Naive thymus-derived CD4-positive, alpha-beta T cell (primary cell): ENCODE results near the gene ZBTB40. TPM values are rescaled to one million over a fixed set of nuclear protein-coding genes. Genes with fewer than 3 reads are reported as not detected.
A peak's percentile ranks its signal among the peaks of the same experiment; 100 is the strongest.

ENCODE experiments used
- ATAC-seq: fragments of 150-1000 bp; cut with Tn5 transposase; 2 replicates; pipeline ENCODE4 v1.10.0; 2021; ENCODE audit warnings: mild to moderate bottlenecking, moderate library complexity
- CTCF ChIA-PET: fragments of 350-600 bp; sonication (Branson Sonifier 250); formaldehyde crosslinking; loops from one replicate; lab custom pipeline; 2021; ENCODE audit warnings: antibody characterized with exemption; lab: Charles Lee
- POLR2A ChIA-PET: fragments of 350-600 bp; sonication (Branson Sonifier 250); formaldehyde crosslinking; loops from one replicate; lab custom pipeline; 2021; ENCODE audit warnings: antibody characterized with exemption, inconsistent platforms; lab: Charles Lee
- DNase-seq, 9 donors: peaks; one replicate each; pipeline versions ENCODE4 v3.0.0 to v3.0.0-alpha.2; 2020 to 2022; ENCODE audit warnings: mixed read lengths in 1 of 9
- H3K27ac ChIP-seq: one replicate; pipeline ENCODE4 v1.7.0; 2013; ENCODE audit warnings: mild to moderate bottlenecking, low read depth, low read length, moderate library complexity
- H3K27me3 ChIP-seq, 2 donors: one replicate each; pipeline ENCODE4 v1.7.0; 2013; ENCODE audit warnings: low read length in 2 of 2, mild to moderate bottlenecking in 2 of 2, moderate library complexity in 2 of 2; ENCODE audit not compliant: control insufficient read depth in 2 of 2, insufficient read depth in 2 of 2
- H3K36me3 ChIP-seq, 3 experiments: 1 replicate in 2 of 3; 2 replicates in 1 of 3; pipeline ENCODE4 v1.7.0; 2013; ENCODE audit warnings: low read length in 3 of 3, mild to moderate bottlenecking in 3 of 3, moderate library complexity in 1 of 3; ENCODE audit not compliant: insufficient read depth in 3 of 3, control insufficient read depth in 2 of 3
- H3K4me1 ChIP-seq, 2 donors: one replicate each; pipeline ENCODE4 v1.7.0; 2013; ENCODE audit warnings: low read length in 2 of 2, mild to moderate bottlenecking in 2 of 2, moderate library complexity in 1 of 2; ENCODE audit not compliant: control insufficient read depth in 2 of 2, insufficient read depth in 2 of 2
- H3K4me3 ChIP-seq: 2 replicates; pipeline ENCODE4 v1.7.0; 2013; ENCODE audit warnings: mild to moderate bottlenecking, low read length
- H3K9me3 ChIP-seq, 3 experiments: 1 replicate in 2 of 3; 2 replicates in 1 of 3; pipeline ENCODE4 v1.7.0; 2013; ENCODE audit warnings: low read length in 3 of 3; ENCODE audit not compliant: control insufficient read depth in 2 of 3
- H3K27ac Mint-ChIP-seq, 9 donors: one replicate each; pipeline ENCODE4 v1.8.0; 2020 to 2022; ENCODE audit warnings: mixed read lengths in 9 of 9, mild to moderate bottlenecking in 8 of 9, moderate library complexity in 5 of 9, inconsistent platforms in 2 of 9
- H3K27me3 Mint-ChIP-seq, 5 donors: one replicate each; pipeline ENCODE4 v1.8.0; 2021 to 2022; ENCODE audit warnings: mixed read lengths in 5 of 5, mild to moderate bottlenecking in 1 of 5
- H3K36me3 Mint-ChIP-seq, 5 donors: one replicate each; pipeline ENCODE4 v1.8.0; 2020 to 2022; ENCODE audit warnings: mixed read lengths in 5 of 5, mild to moderate bottlenecking in 3 of 5, inconsistent platforms in 1 of 5
- H3K4me1 Mint-ChIP-seq, 7 donors: one replicate each; pipeline ENCODE4 v1.8.0; 2020 to 2022; ENCODE audit warnings: mixed read lengths in 7 of 7, mild to moderate bottlenecking in 3 of 7, inconsistent platforms in 1 of 7
- H3K4me3 Mint-ChIP-seq, 10 donors: one replicate each; pipeline ENCODE4 v1.8.0; 2020 to 2022; ENCODE audit warnings: mild to moderate bottlenecking in 10 of 10, mixed read lengths in 10 of 10, moderate library complexity in 6 of 10, inconsistent platforms in 2 of 10
- H3K9me3 Mint-ChIP-seq, 11 donors: one replicate each; pipeline ENCODE4 v1.8.0; 2020 to 2022; ENCODE audit warnings: mixed read lengths in 11 of 11, mild to moderate bottlenecking in 4 of 11, inconsistent platforms in 1 of 11, moderate library complexity in 1 of 11
- intact Hi-C, 2 donors: fragments of 100-400 bp; cut with micrococcal nuclease; formaldehyde crosslinking; loops; one replicate each; pipeline ENCODE4 v1.15.1; 2023
- polyA plus RNA-seq, 2 donors: library from polyadenylated mRNA; unstranded; fragments of 300-500 nt; fragmentation: Illumina TruSeq; gene quantifications; one replicate each; pipeline ENCODE4 v1.2.3, GENCODE V29; 2021
- total RNA-seq, 6 experiments: library from RNA in 5 of 6; stranded (reverse) in 5 of 6; gene quantifications; 1 replicate in 5 of 6; 2 replicates in 1 of 6; pipeline ENCODE4 v1.2.3 and lab custom pipeline; 2021 to 2026

Gene ZBTB40
- total and polyA plus RNA-seq, 7 experiments from 2014 or later = 5.7 to 60.6 (median 35.9) TPM

DNA sequence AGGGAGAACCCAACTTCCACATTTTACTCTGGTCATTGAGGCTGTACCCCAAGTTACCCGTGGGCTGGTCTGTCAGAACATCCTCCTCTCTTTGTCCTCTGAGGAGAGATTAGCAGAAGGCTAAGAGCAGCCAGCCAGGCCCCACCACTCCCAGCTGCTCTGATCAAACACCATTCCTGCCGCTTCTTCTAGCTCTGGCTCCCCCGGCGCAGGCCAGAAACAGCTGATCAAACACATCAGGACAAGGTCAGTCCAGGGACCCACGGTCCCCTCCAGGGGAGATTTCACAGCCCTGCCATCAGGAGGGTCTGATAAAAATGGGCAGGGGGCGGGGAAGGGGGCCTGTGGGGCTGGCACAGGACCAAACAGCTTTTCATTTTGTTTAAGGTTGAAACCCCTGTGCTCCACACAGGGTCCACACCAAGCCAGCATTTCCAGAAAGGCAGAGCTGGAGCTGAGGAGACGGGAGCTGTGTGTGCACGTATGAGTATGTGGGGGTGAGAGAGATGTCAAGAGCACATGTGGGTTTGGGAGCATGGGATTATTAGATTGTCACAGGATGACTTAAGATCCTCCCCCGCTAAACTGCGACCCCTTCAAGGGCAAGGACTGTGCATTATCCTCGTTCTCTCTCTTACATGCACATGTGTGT lies 81.7 kb downstream of the ZBTB40 start:
- peaks cover 0 to 28% (median 0%) of the 10 kb centered on the region in 3 experiments for H3K36me3 ChIP-seq

DNA sequence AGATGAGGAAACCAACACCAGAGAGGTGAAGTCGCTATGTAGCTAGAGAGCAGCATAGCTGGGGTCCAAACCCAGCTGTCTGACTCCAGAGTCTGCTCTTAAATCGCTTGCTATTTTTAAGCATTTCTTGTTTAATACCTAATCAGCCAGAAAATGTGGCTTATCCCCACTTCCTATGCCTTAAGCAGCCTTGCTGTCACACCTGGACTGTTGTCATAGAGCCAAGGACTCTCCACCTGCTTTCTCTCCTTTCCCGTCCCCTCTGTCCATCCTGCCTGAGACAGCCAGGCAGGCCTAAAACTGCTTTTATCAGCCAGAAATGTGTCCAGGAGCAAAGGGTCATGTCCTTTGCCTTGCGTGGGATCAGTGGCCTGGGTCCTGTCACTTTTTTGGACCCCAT lies 83.3 kb downstream of the ZBTB40 start:
- POLR2A ChIA-PET = no interaction called here
- Histone ChIP-seq H3K4me1 (peaks cover 0 to 11% of the 10 kb centered on the region in 2 donors), H3K9me3 (no peaks in the 10 kb centered on the region), H3K36me3 (peaks cover 0 to 15% (median 0%) of the 10 kb centered on the region in 3 experiments), H3K27me3 (no peaks in the 10 kb centered on the region), H3K27ac (no peak overlapping the region), H3K4me3 (no peak overlapping the region)
- DNase-seq = no peak
- Mint-ChIP-seq H3K4me3 (no peak overlapping the region), H3K27me3 (no peaks in the 10 kb centered on the region), H3K27ac (no peak overlapping the region), H3K4me1 (peaks cover 5 to 20% (median 15%) of the 10 kb centered on the region in 7 donors), H3K36me3 (peaks cover 0 to 13% (median 0%) of the 10 kb centered on the region in 5 donors), H3K9me3 (no peaks in the 10 kb centered on the region)
- CTCF ChIA-PET = no interaction called here
- no peak for ATAC-seq
- intact Hi-C loops = no loop called here

More for the DNA sequence above, 81.7 kb downstream of the ZBTB40 start:
- Histone ChIP-seq H3K4me1 (no peaks in the 10 kb centered on the region), H3K9me3 (no peaks in the 10 kb centered on the region), H3K27me3 (no peaks in the 10 kb centered on the region), H3K4me3 (no peak overlapping the region), H3K27ac (no peak overlapping the region)
- Mint-ChIP-seq H3K27me3 (no peaks in the 10 kb centered on the region), H3K9me3 (no peaks in the 10 kb centered on the region), H3K4me1 (peaks cover 0 to 6% (median 5%) of the 10 kb centered on the region in 7 donors), H3K4me3 (no peak overlapping the region), H3K36me3 (peaks cover 0 to 23% (median 0%) of the 10 kb centered on the region in 5 donors), H3K27ac (peak overlapping the region in 1 of 9 donors; percentile 76)
- POLR2A ChIA-PET = no interaction called here
- no peak for DNase-seq
- CTCF ChIA-PET = no interaction called here
- intact Hi-C loops = no loop called here
- ATAC-seq = no peak

DNA sequence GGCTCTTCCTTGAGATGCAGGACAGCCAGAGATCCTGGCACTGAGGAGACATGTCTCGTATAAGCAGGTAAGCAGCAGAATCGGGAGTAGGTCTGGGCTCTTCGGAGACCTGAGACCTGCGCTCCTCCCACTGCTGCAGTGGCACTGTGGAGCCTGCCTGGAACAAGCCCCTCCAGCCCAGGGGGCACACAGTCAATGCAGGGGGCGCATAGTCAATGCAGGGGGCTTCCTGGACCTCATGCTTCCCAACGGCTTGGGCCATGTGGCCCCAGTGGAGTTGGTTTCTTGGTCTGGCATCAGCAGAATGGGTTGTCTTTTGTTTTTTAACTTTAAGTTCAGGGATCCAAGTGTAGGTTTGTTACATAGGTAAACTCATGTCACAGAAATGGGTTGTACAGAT lies 83.7 kb downstream of the ZBTB40 start:
- no peak overlapping the region for H3K4me3 ChIP-seq
- H3K27me3 ChIP-seq = no peaks in the 10 kb centered on the region
- peaks cover 0 to 11% of the 10 kb centered on the region in 2 donors for H3K4me1 ChIP-seq
- Mint-ChIP-seq H3K4me3 (no peak overlapping the region), H3K27me3 (no peaks in the 10 kb centered on the region), H3K36me3 (peaks cover 0 to 9% (median 0%) of the 10 kb centered on the region in 5 donors), H3K9me3 (no peaks in the 10 kb centered on the region), H3K4me1 (peaks cover 7 to 22% (median 16%) of the 10 kb centered on the region in 7 donors), H3K27ac (no peak overlapping the region)
- peaks cover 0 to 15% (median 0%) of the 10 kb centered on the region in 3 experiments for H3K36me3 ChIP-seq
- ChIA-PET POLR2A (no interaction called here), CTCF (no interaction called here)
- DNase-seq = no peak
- ATAC-seq = no peak
- intact Hi-C loops = no loop called here
- no peaks in the 10 kb centered on the region for H3K9me3 ChIP-seq
- no peak overlapping the region for H3K27ac ChIP-seq

DNA sequence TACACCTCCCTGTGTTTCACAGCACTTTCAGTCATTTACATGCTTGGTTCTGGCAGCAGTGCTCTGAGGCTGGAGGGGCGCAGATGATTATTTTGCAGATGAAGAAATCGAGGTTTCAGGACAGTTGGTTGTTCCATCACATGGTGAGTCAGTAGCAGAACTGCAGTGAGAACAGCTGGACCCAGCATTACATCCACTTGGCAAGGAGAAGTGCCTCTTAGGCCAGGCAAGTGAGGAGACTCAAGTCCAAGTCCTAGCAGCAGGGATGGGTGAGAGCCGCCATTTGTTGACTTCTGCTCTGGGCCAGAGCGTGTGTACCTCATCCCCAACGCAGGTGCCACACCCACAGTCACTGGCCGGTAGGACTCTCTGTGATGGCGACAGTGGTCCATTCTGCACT lies 84.9 kb downstream of the ZBTB40 start:
- CTCF ChIA-PET = no interaction called here
- no peaks in the 10 kb centered on the region for H3K27me3 Mint-ChIP-seq

DNA sequence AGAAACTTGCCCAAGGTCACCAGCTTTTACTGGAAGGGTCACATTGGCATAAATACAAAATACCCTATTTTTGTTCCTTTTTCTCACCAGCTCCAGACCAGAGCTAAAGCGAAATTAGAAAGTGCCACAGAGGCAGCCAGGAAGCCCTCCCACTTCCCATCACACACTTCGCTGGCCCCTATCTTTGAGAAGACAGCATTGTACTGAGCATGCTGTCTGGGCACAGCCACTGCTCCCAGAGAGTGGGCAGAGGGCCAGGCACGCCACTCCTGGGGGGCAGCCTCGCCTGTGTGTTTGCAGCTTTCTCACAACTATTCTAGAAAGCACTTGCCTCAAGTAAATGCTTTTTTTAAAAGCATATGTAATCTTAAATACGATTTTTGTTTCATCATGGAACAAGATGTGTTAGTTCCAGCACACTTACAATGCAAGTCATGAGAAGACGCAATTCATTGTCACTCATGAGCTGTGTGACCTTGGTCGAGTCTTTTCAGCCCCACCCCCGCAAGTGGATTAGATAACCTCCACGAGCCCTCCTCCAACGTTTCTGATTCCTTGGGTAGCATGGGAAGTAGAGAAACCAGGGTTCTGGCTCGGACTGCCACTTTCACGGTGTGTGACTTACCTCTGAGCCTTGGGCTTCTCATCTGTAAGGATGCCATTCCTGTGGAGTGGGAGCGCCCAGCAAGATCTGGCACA lies 85.9 kb downstream of the ZBTB40 start:
- DNase-seq = no peak
- peaks cover 0 to 4% (median 0%) of the 10 kb centered on the region in 5 donors for H3K36me3 Mint-ChIP-seq
- Histone ChIP-seq H3K4me1 (peaks cover 0 to 11% of the 10 kb centered on the region in 2 donors), H3K9me3 (no peaks in the 10 kb centered on the region), H3K27me3 (no peaks in the 10 kb centered on the region), H3K36me3 (peaks cover 0 to 6% (median 0%) of the 10 kb centered on the region in 3 experiments), H3K27ac (no peak overlapping the region), H3K4me3 (no peak overlapping the region)
- no peak overlapping the region for H3K4me3 Mint-ChIP-seq
- peaks cover 7 to 22% (median 17%) of the 10 kb centered on the region in 7 donors for H3K4me1 Mint-ChIP-seq
- ATAC-seq = no peak
- no peaks in the 10 kb centered on the region for H3K27me3 Mint-ChIP-seq
- ChIA-PET CTCF (no interaction called here), POLR2A (no interaction called here)
- intact Hi-C loops = no loop called here
- no peak overlapping the region for H3K27ac Mint-ChIP-seq
- H3K9me3 Mint-ChIP-seq = no peaks in the 10 kb centered on the region

More for the DNA sequence above, 84.9 kb downstream of the ZBTB40 start:
- Histone ChIP-seq H3K9me3 (no peaks in the 10 kb centered on the region), H3K27ac (no peak overlapping the region), H3K4me1 (peaks cover 0 to 11% of the 10 kb centered on the region in 2 donors), H3K4me3 (no peak overlapping the region), H3K36me3 (peaks cover 0 to 14% (median 0%) of the 10 kb centered on the region in 3 experiments), H3K27me3 (no peaks in the 10 kb centered on the region)
- Mint-ChIP-seq H3K27ac (no peak overlapping the region), H3K36me3 (peaks cover 0 to 9% (median 0%) of the 10 kb centered on the region in 5 donors), H3K9me3 (no peaks in the 10 kb centered on the region), H3K4me3 (no peak overlapping the region), H3K4me1 (peaks cover 7 to 22% (median 17%) of the 10 kb centered on the region in 7 donors)
- DNase-seq (no peak), ATAC-seq (no peak)
- POLR2A ChIA-PET = no interaction called here
- intact Hi-C loops = no loop called here

DNA sequence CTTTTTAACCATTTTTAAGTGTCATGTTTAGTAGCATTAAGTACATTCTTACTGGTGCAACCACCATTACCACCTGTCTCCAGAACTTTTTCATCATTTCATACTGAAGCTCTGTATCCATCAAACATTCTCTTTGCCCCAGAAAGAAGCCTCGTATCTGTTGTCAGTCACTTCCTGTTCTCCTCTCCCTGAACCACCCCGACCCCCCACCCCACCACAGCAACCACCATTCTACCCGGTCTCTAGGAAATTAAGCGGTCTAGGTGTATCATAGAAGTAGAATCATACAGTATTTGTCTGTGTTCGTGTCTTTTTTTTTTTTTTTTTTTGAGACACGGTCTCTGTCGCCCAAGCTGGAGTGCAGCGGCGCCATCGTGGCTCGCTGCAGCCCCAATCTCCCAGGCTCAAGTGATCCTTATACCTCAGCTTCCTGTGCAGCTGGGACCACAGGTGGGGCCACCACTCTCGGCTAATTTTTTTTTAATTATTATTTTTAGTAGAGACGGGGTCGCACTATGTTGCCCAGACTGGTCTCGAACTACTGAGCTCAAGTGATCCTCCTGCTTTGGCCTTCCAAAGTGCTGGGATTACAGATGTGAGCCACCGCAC lies 88.0 kb downstream of the ZBTB40 start:
- Mint-ChIP-seq H3K4me3 (peak overlapping the region in 7 of 10 donors; percentile 32 to 73 (median 51)), H3K27ac (peak overlapping the region in 2 of 9 donors; percentile 36 to 71), H3K27me3 (no peaks in the 10 kb centered on the region), H3K4me1 (peaks cover 7 to 22% (median 17%) of the 10 kb centered on the region in 7 donors), H3K36me3 (peaks cover 0 to 4% (median 0%) of the 10 kb centered on the region in 5 donors), H3K9me3 (peaks cover 0 to 2% (median 0%) of the 10 kb centered on the region in 11 donors)
- POLR2A ChIA-PET = interaction anchor here (0.7 kb wide), 1 partner anchor 408 kb away, joined by 3 read pairs; no protein-coding TSS in a partner anchor
- Histone ChIP-seq H3K9me3 (no peaks in the 10 kb centered on the region), H3K27ac (no peak overlapping the region), H3K27me3 (no peaks in the 10 kb centered on the region), H3K36me3 (no peaks in the 10 kb centered on the region), H3K4me1 (peaks cover 0 to 11% of the 10 kb centered on the region in 2 donors), H3K4me3 (no peak overlapping the region)
- peak in 1 of 9 donors; percentile 3 for DNase-seq
- no peak for ATAC-seq
- intact Hi-C loops = no loop called here
- CTCF ChIA-PET = interaction anchor here (0.6 kb wide), 1 partner anchor 173 kb away, joined by 8 read pairs; no protein-coding TSS in a partner anchor
